Skeletal muscle tissue (tissue), 4 donors: Measurements from ENCODE around the gene PHF3. TPM values are rescaled to one million over a fixed set of nuclear protein-coding genes. Genes with fewer than 3 reads are reported as not detected.
"Not testable (repeated sequence)": the region's sequence is repeated elsewhere in the genome, so short reads cannot be mapped to it uniquely, and the experiment has no call there.

ENCODE experiments used
- H3K27ac ChIP-seq: one replicate; pipeline ENCODE4 v1.7.0; 2013; ENCODE audit warnings: mild to moderate bottlenecking, low read depth, low read length, inconsistent platforms
- H3K27me3 ChIP-seq, 3 donors: one replicate each; pipeline ENCODE4 v1.7.0; 2013; ENCODE audit warnings: low read length in 3 of 3; ENCODE audit not compliant: control insufficient read depth in 3 of 3, insufficient read depth in 3 of 3
- H3K36me3 ChIP-seq, 3 donors: one replicate each; pipeline ENCODE4 v1.7.0; 2013; ENCODE audit warnings: low read length in 3 of 3; ENCODE audit not compliant: control insufficient read depth in 3 of 3, insufficient read depth in 3 of 3
- H3K4me1 ChIP-seq, 3 donors: one replicate each; pipeline ENCODE4 v1.7.0; 2013; ENCODE audit warnings: low read length in 3 of 3, mild to moderate bottlenecking in 3 of 3; ENCODE audit not compliant: control insufficient read depth in 3 of 3, insufficient read depth in 3 of 3
- H3K4me3 ChIP-seq, 3 donors: one replicate each; pipeline ENCODE4 v1.7.0; 2013; ENCODE audit warnings: low read length in 3 of 3
- H3K9ac ChIP-seq, 3 donors: one replicate each; pipeline ENCODE4 v1.7.0; 2013; ENCODE audit warnings: low read length in 3 of 3, mild to moderate bottlenecking in 3 of 3, moderate library complexity in 2 of 3, low read depth in 1 of 3
- H3K9me3 ChIP-seq, 3 donors: one replicate each; pipeline ENCODE4 v1.7.0; 2013; ENCODE audit warnings: low read length in 3 of 3; ENCODE audit not compliant: control insufficient read depth in 3 of 3
- total RNA-seq: library from RNA; depleted of rRNA; stranded (reverse); fragments of >200 nt; gene quantifications from one replicate; pipeline ENCODE4 v1.2.3, GENCODE V29; 2014
- donor health status: Osteomylitis.

Gene PHF3
- total RNA-seq, 1 donor from 2014 or later, result 22.4 TPM

GRCh38 chr6:63731930-63732329, 96.3 kb downstream of the PHF3 start:
- no peak overlapping the region for H3K27ac ChIP-seq
- H3K9ac ChIP-seq, result no peak overlapping the region
- no peaks in the 10 kb centered on the region for H3K9me3 ChIP-seq
- no peaks in the 10 kb centered on the region for H3K4me1 ChIP-seq
- H3K36me3 ChIP-seq, result no peaks in the 10 kb centered on the region
- H3K4me3 ChIP-seq, result no peak overlapping the region
- no peaks in the 10 kb centered on the region for H3K27me3 ChIP-seq

GRCh38 chr6:63732336-63732735, 96.7 kb downstream of the PHF3 start:
- H3K4me3 ChIP-seq, result no peak overlapping the region
- H3K36me3 ChIP-seq, result no peaks in the 10 kb centered on the region
- H3K9me3 ChIP-seq, result no peaks in the 10 kb centered on the region
- no peaks in the 10 kb centered on the region for H3K27me3 ChIP-seq
- H3K27ac ChIP-seq, result no peak overlapping the region
- no peaks in the 10 kb centered on the region for H3K4me1 ChIP-seq
- H3K9ac ChIP-seq, result no peak overlapping the region

- Histone ChIP-seq H3K27ac (no peak overlapping the region), H3K4me3 (no peak overlapping the region), H3K4me1 (no peaks in the 10 kb centered on the region), H3K36me3 (no peaks in the 10 kb centered on the region), H3K9ac (no peak overlapping the region), H3K9me3 (no peaks in the 10 kb centered on the region), H3K27me3 (no peaks in the 10 kb centered on the region)
These were observed 99.3 kb downstream of the PHF3 start for GRCh38 chr6:63734923-63735322.

GRCh38 chr6:63738190-63738589, 102.6 kb downstream of the PHF3 start:
- H3K9ac ChIP-seq, result not testable (repeated sequence)

GRCh38 chr6:63739094-63739687, 103.6 kb downstream of the PHF3 start:
- H3K9ac ChIP-seq, result no peak overlapping the region
- H3K27me3 ChIP-seq, result no peaks in the 10 kb centered on the region
- H3K27ac ChIP-seq, result no peak overlapping the region
- no peaks in the 10 kb centered on the region for H3K36me3 ChIP-seq
- no peaks in the 10 kb centered on the region for H3K9me3 ChIP-seq
- H3K4me1 ChIP-seq, result no peaks in the 10 kb centered on the region
- no peak overlapping the region for H3K4me3 ChIP-seq

More at GRCh38 chr6:63738190-63738589, 102.6 kb downstream of the PHF3 start:
- not testable (repeated sequence) for H3K27me3 ChIP-seq, H3K27ac ChIP-seq, H3K4me3 ChIP-seq, H3K36me3 ChIP-seq, H3K4me1 ChIP-seq, H3K9me3 ChIP-seq

- Histone ChIP-seq H3K9ac (no peak overlapping the region), H3K4me1 (no peaks in the 10 kb centered on the region), H3K27me3 (no peaks in the 10 kb centered on the region), H3K27ac (no peak overlapping the region), H3K36me3 (no peaks in the 10 kb centered on the region), H3K4me3 (no peak overlapping the region), H3K9me3 (no peaks in the 10 kb centered on the region)
These were observed 105.1 kb downstream of the PHF3 start for GRCh38 chr6:63740709-63741108.

GRCh38 chr6:63742060-63742459, 106.5 kb downstream of the PHF3 start:
- Histone ChIP-seq H3K4me1 (no peaks in the 10 kb centered on the region), H3K27ac (no peak overlapping the region), H3K4me3 (no peak overlapping the region), H3K9me3 (no peaks in the 10 kb centered on the region), H3K27me3 (no peaks in the 10 kb centered on the region), H3K9ac (no peak overlapping the region), H3K36me3 (no peaks in the 10 kb centered on the region)

GRCh38 chr6:63743691-63744090, 108.1 kb downstream of the PHF3 start:
- H3K4me1 ChIP-seq, result no peaks in the 10 kb centered on the region
- H3K9ac ChIP-seq, result no peak overlapping the region
- no peak overlapping the region for H3K27ac ChIP-seq
- no peaks in the 10 kb centered on the region for H3K9me3 ChIP-seq
- no peaks in the 10 kb centered on the region for H3K27me3 ChIP-seq
- H3K4me3 ChIP-seq, result no peak overlapping the region
- H3K36me3 ChIP-seq, result no peaks in the 10 kb centered on the region

- Histone ChIP-seq H3K27me3 (no peaks in the 10 kb centered on the region), H3K4me1 (no peaks in the 10 kb centered on the region), H3K36me3 (no peaks in the 10 kb centered on the region), H3K9ac (no peak overlapping the region), H3K27ac (no peak overlapping the region), H3K4me3 (no peak overlapping the region), H3K9me3 (no peaks in the 10 kb centered on the region)
These were observed 109.2 kb downstream of the PHF3 start for GRCh38 chr6:63744810-63745209.

- Histone ChIP-seq H3K4me1 (no peaks in the 10 kb centered on the region), H3K4me3 (no peak overlapping the region), H3K27me3 (no peaks in the 10 kb centered on the region), H3K9me3 (no peaks in the 10 kb centered on the region), H3K36me3 (no peaks in the 10 kb centered on the region), H3K9ac (no peak overlapping the region), H3K27ac (no peak overlapping the region)
These were observed 110.2 kb downstream of the PHF3 start for GRCh38 chr6:63745784-63746183.

- Histone ChIP-seq H3K27me3 (no peaks in the 10 kb centered on the region), H3K4me3 (no peak overlapping the region), H3K4me1 (no peaks in the 10 kb centered on the region), H3K9ac (no peak overlapping the region), H3K27ac (no peak overlapping the region), H3K9me3 (no peaks in the 10 kb centered on the region), H3K36me3 (no peaks in the 10 kb centered on the region)
These were observed 114.8 kb downstream of the PHF3 start for GRCh38 chr6:63750400-63750799.
